ENCODE results near the gene PKP1. TPM values are rescaled to one million over a fixed set of nuclear protein-coding genes. Genes with fewer than 3 reads are reported as not detected.

Gene PKP1
- total RNA-seq, 1 donor from 2014 or later: 2.2 TPM

DNA sequence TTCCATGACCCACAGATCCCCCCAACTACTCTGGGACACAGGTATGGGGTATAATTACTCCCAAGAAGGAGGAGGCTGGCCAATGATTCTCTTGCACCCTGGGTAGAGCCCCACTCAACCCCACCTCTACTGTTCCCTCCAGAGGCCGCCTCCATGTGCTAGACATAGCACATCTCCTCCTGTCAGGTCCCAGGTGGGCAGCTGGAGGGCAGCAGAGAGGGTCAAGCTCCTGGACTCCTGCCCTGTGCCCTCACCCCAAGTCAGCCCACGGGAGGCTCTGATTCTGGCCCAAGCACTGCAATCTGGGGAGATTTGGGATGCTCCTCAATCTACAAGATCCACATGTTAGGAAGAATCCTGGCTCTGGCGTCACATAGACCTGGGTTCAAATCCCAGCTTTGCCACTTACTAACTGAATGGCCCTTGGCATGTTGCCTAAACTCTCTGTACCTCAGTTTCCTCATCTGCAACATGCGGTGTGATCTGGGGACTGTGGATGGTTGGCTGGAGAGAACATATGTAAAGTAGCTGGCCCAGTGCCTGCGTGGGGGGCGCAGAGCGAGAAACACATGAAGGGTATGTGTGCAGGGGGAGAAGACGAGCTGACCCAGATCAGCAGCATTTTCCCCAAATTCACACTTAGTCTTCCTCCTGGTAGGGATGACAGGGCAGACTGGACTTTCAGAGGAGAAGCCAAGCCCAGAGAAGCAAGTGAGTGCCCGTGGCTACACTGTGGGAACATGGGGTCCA is 71.0 kb downstream of the PKP1 start:
- no peak for ATAC-seq

DNA sequence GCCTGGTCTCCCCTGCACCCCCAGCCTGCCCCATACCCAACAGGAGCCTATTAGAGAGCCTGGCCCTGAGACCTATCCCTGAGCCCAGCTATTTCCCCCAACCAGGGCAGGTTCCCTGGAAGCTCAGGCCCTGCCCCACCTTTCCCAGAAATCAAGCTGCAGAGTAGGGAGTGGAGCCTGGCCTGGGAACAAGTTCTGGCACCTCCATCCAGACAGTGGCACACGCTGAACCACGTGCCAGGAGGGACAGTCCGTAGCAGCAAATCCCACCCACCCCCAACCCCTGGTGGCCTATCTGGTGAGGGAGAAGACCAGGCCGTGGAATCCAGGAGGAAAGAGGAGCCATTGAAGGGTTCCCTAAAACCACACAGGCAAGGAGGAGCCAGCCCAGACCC is 71.6 kb downstream of the PKP1 start:
- DNase-seq: peak; percentile 8
- Histone ChIP-seq H3K27ac (no peak overlapping the region), H3K27me3 (ENCODE audit: low read depth) (no peaks in the 10 kb centered on the region), H3K36me3 (no peaks in the 10 kb centered on the region), H3K4me3 (no peak overlapping the region), H3K9me3 (no peaks in the 10 kb centered on the region), H3K4me1 (no peaks in the 10 kb centered on the region)
- intact Hi-C loops (cut with DNase I): no loop called here
- no peak for ATAC-seq
- TF ChIP-seq, protein P1, sequence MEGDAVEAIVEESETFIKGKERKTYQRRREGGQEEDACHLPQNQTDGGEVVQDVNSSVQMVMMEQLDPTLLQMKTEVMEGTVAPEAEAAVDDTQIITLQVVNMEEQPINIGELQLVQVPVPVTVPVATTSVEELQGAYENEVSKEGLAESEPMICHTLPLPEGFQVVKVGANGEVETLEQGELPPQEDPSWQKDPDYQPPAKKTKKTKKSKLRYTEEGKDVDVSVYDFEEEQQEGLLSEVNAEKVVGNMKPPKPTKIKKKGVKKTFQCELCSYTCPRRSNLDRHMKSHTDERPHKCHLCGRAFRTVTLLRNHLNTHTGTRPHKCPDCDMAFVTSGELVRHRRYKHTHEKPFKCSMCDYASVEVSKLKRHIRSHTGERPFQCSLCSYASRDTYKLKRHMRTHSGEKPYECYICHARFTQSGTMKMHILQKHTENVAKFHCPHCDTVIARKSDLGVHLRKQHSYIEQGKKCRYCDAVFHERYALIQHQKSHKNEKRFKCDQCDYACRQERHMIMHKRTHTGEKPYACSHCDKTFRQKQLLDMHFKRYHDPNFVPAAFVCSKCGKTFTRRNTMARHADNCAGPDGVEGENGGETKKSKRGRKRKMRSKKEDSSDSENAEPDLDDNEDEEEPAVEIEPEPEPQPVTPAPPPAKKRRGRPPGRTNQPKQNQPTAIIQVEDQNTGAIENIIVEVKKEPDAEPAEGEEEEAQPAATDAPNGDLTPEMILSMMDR (IDR thresholded peaks at IDR 0.05): no peak

More for the DNA sequence above, 71.0 kb downstream of the PKP1 start:
- Histone ChIP-seq H3K4me3 (no peak overlapping the region), H3K4me1 (no peaks in the 10 kb centered on the region), H3K27ac (no peak overlapping the region), H3K36me3 (no peaks in the 10 kb centered on the region), H3K27me3 (ENCODE audit: low read depth) (no peaks in the 10 kb centered on the region), H3K9me3 (no peaks in the 10 kb centered on the region)
- intact Hi-C loops (cut with DNase I): no loop called here
- peak; percentile 23 for DNase-seq
- TF ChIP-seq, protein P1 (IDR thresholded peaks at IDR 0.05): no peak

DNA sequence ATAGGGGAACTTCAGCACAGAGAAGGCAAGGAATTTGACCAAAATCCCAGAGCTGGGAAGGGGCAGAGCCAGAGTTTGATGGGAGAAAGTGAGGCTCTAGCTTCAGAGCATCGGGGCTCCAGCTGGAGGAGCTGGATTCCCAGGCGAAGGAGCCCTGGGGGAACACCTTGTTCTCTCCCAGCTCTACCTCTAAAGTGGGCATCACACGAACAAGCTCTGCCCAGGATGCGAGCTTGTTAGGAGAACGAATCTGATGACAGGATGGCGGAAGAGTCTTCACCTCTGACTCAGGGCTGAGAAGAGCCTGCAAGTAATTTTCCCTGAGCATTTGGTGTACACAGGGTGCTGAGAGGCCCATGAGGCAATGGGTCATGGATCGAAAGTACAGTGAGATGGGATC is 72.2 kb downstream of the PKP1 start:
- DNase-seq (peak; percentile 15), ATAC-seq (no peak)
- H3K9me3 ChIP-seq: no peaks in the 10 kb centered on the region
- intact Hi-C loops (cut with DNase I): no loop called here
- H3K36me3 ChIP-seq: no peaks in the 10 kb centered on the region
- no peak overlapping the region for H3K27ac ChIP-seq
- H3K4me1 ChIP-seq: no peaks in the 10 kb centered on the region
- TF ChIP-seq, protein P1 (IDR thresholded peaks at IDR 0.05): no peak
- no peaks in the 10 kb centered on the region for H3K27me3 ChIP-seq (ENCODE audit: low read depth)
- H3K4me3 ChIP-seq: no peak overlapping the region

DNA sequence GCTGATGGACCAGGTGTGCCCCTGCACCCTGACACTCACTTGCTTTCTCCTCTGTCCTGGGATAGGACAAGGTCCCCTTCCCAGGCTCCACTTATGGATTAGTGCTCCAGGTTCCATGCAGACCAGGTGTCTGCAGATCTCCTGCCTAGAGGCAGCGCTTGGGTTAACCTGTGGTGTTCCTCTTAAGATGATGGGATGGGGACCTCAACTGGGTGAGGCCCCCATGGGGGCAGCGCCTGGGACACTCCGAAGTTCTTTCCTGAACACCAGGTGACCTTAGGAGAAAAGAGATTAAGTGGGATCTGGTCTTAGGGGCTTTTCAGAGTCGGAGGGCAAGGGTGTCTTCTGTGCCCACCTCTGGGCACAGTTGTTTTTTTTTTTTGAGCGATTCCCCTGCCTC is 72.9 kb downstream of the PKP1 start:
- Histone ChIP-seq H3K4me1 (no peaks in the 10 kb centered on the region), H3K4me3 (no peak overlapping the region), H3K27ac (no peak overlapping the region), H3K27me3 (ENCODE audit: low read depth) (no peaks in the 10 kb centered on the region), H3K9me3 (no peaks in the 10 kb centered on the region), H3K36me3 (no peaks in the 10 kb centered on the region)
- intact Hi-C loops (cut with DNase I): no loop called here
- ATAC-seq (no peak), DNase-seq (peak; percentile 13)
- TF ChIP-seq, protein P1 (IDR thresholded peaks at IDR 0.05): no peak

DNA sequence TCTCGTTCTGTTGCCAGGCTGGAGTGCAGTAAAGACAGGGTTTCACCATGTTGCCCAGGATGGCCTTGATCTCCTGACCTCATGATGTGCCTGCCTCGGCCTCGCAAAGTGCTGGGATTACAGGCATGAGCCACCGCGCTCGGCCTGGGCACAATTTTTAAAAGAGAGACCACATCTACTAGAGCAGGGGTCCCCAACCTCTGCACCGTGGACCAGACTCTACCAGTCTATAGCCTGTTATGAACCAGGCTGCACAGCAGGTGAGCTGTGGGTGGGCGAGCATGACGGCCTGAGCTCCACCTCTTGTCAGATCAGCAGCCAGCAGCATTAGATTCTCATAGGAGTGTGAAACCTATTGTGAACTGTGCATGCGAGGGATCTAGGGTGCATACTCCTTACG is 73.4 kb downstream of the PKP1 start:
- Histone ChIP-seq H3K27ac (no peak overlapping the region), H3K36me3 (no peaks in the 10 kb centered on the region), H3K4me1 (no peaks in the 10 kb centered on the region), H3K27me3 (ENCODE audit: low read depth) (no peaks in the 10 kb centered on the region), H3K4me3 (no peak overlapping the region), H3K9me3 (no peaks in the 10 kb centered on the region)
- intact Hi-C loops (cut with DNase I): no loop called here
- peak; percentile 29 for DNase-seq
- TF ChIP-seq, protein P1 (IDR thresholded peaks at IDR 0.05): no peak
- no peak for ATAC-seq

Data from lower lobe of right lung (tissue), 2 donors.